ENCODE data around the gene ADCY6. TPM values are rescaled to one million over a fixed set of nuclear protein-coding genes. Genes with fewer than 3 reads are reported as not detected.

The ADCY6 gene
- total and polyA plus RNA-seq, 2 of the 4 experiments (the other 2 are of a cell fraction) = 18.5 to 34.4 TPM

GRCh38 chr12:48717252-48717695 is 71.6 kb downstream of the ADCY6 start:
- no peak for TF ChIP-seq MAZ (IDR thresholded peaks at IDR 0.05; ENCODE audit: borderline replicate concordance, low read depth, low read length)
- TF ChIP-seq RCOR1 (IDR thresholded peaks at IDR 0.05; ENCODE audit: insufficient replicate concordance, low read length) = peak; percentile 78
- peak overlapping the region; percentile 9 for H2BK5ac ChIP-seq (ENCODE audit: low read depth, low read length, poor library complexity, severe bottlenecking)
- H3K4me1 ChIP-seq (ENCODE audit: control insufficient read depth, insufficient read depth, low read length) = peaks cover 3% of the 10 kb centered on the region; the same call in 1 of the 2 replicates
- peak overlapping the region; percentile 69 for H3K4me3 ChIP-seq (ENCODE audit: insufficient read depth, low read depth, low read length)
- dilution Hi-C loops (cut with HindIII; ENCODE audit: low sequenced_read_pairs, unreplicated experiment) = no loop called here
- 0 out of 2 replicates have a peak overlapping the region, but pooled peaks have one; percentile 16 for H2BK120ac ChIP-seq (ENCODE audit: low read depth, low read length)
- peak overlapping the region; percentile 10 for H3K14ac ChIP-seq (replicated peaks; ENCODE audit: low read depth, low read length)
- intact Hi-C loops (cut with micrococcal nuclease) = loop anchor here (1.0 kb wide), 1 partner anchor 94 kb away; no protein-coding TSS in a partner anchor
- ATAC-seq (ENCODE audit: low read depth) (no peak; the same call in 1 of the 2 replicates), DNase-seq (peak; percentile 4)
- peak overlapping the region; percentile 62 for H3K4me2 ChIP-seq (ENCODE audit: low read depth, low read length)
- H3K27ac ChIP-seq (ENCODE audit: insufficient read depth, low read length) = peak overlapping the region; percentile 46
- peak overlapping the region; percentile 50 for H2AFZ ChIP-seq (replicated peaks; ENCODE audit: low read length, poor library complexity)
- H3K79me1 ChIP-seq (ENCODE audit: low read depth in 1 of 2, low read length in 2 of 2) = peaks cover 7 to 32% of the 10 kb centered on the region in 2 experiments; a peak in 3 of 4 replicates
- H3K56ac ChIP-seq (ENCODE audit: extremely low read depth, insufficient read depth, low read length) = peak overlapping the region; percentile 70; the same call in 1 of the 2 replicates
- H2AK5ac ChIP-seq (ENCODE audit: low read depth, low read length) = peak overlapping the region; percentile 32; the same call in 1 of the 2 replicates
- H4K91ac ChIP-seq (ENCODE audit: insufficient read depth, low read depth, low read length) = peak overlapping the region; percentile 59
- in situ Hi-C loops (cut with MboI; ENCODE audit: low sequenced_read_pairs) = no loop called here
- ChIA-PET POLR2A (ENCODE audit: unreplicated experiment) (no interaction called here), CTCF (interaction anchor here (1.2 kb wide), 1 partner anchor 10 kb away, joined by 5 read pairs; a partner anchor contains a TSS)
- peaks cover 9% of the 10 kb centered on the region; the same call in 1 of the 2 replicates for H3K9me1 ChIP-seq (ENCODE audit: insufficient read depth, low read length)
- H2AK9ac ChIP-seq (replicated peaks; ENCODE audit: low read depth, low read length, poor library complexity) = no peak overlapping the region
- 0 out of 3 replicates have a peak overlapping the region, but pooled peaks have one; percentile 66 for H2BK15ac ChIP-seq (ENCODE audit: low read depth, low read length)
- no peaks in the 10 kb centered on the region for H3K9me3 ChIP-seq (ENCODE audit: control insufficient read depth, insufficient read depth, low read length)
- peak overlapping the region; percentile 39 for H4K5ac ChIP-seq (ENCODE audit: low read depth, low read length)
- no TSS peak for BruUV-seq (replicated peaks)
- peaks cover 10% of the 10 kb centered on the region for H3K36me3 ChIP-seq (ENCODE audit: control insufficient read depth, insufficient read depth, low read length)
- H2BK20ac ChIP-seq (ENCODE audit: low read depth, low read length) = no peak overlapping the region
- H3K4ac ChIP-seq (ENCODE audit: low read depth, low read length) = peak overlapping the region; percentile 57; the same call in 1 of the 2 replicates
- no CpG with 5 or more reads among the region's 21 CpGs for WGBS, 2 experiments (ENCODE audit: extremely low coverage in 2 of 2, insufficient read length in 1 of 2)
- H3K23ac ChIP-seq (ENCODE audit: low read depth, low read length) = peak overlapping the region; percentile 88; the same call in 1 of the 2 replicates
- H3K18ac ChIP-seq (ENCODE audit: low read depth, low read length) = no peak overlapping the region
- H4K20me1 ChIP-seq (ENCODE audit: insufficient read depth, low read length) = peaks cover 18% of the 10 kb centered on the region; the same call in 1 of the 2 replicates
- no peaks in the 10 kb centered on the region for H3K27me3 ChIP-seq (ENCODE audit: control insufficient read depth, insufficient read depth, low read length)
- peak overlapping the region; percentile 84 to 94 for H4K8ac ChIP-seq (ENCODE audit: low read depth in 2 of 2, low read length in 2 of 2)
- H3K9ac ChIP-seq (ENCODE audit: low read depth, low read length) = peak overlapping the region; percentile 57; the same call in 1 of the 2 replicates

Data from IMR-90 (cell line).